NB4 (cell line): ENCODE results near the gene TPSB2.
"Not testable (repeated sequence)": the region's sequence is repeated elsewhere in the genome, so short reads cannot be mapped to it uniquely, and the experiment has no call there.

Experiments
- POLR2A ChIP-seq: IDR thresholded peaks from 2 replicates; pipeline ENCODE4 v1.6.1; 2011; ENCODE audit warnings: mild to moderate bottlenecking; ENCODE audit not compliant: insufficient read length; ENCODE audit errors: extremely low read depth
- TF ChIP-seq, protein P1 (sequence below): IDR thresholded peaks from one replicate; pipeline ENCODE4 v1.5.1; 2012; ENCODE audit warnings: low read depth, low read length

DNA sequence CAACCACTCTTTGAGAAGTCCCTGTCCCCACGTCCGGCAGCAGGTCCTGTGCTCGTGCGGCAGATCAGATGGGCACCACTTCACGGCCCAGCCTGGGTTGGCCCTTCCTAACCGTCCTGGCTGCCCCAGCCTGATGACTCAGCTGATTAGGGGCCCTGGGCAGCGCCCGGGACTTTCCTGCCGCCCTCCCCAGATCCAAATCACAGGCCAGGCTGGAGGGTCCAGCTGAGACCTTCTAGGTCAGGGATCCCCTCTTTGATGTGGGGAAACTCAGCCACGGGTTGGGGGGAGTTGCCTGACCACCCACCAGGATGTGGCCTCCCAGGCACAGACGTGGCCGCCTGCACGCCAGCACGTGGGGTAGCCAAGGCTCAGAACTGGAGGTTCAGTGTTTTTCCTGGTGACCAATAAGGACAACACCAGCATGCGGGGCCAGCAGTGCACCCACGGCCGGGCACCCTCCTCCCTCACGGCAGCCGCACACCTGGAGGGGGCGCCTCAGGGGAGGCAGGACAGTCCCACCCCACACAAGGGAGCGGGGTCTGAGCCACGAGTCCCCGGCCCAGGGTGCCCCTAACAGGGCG, 4.2 kb downstream of the TPSB2 start:
- TF ChIP-seq, protein P1, sequence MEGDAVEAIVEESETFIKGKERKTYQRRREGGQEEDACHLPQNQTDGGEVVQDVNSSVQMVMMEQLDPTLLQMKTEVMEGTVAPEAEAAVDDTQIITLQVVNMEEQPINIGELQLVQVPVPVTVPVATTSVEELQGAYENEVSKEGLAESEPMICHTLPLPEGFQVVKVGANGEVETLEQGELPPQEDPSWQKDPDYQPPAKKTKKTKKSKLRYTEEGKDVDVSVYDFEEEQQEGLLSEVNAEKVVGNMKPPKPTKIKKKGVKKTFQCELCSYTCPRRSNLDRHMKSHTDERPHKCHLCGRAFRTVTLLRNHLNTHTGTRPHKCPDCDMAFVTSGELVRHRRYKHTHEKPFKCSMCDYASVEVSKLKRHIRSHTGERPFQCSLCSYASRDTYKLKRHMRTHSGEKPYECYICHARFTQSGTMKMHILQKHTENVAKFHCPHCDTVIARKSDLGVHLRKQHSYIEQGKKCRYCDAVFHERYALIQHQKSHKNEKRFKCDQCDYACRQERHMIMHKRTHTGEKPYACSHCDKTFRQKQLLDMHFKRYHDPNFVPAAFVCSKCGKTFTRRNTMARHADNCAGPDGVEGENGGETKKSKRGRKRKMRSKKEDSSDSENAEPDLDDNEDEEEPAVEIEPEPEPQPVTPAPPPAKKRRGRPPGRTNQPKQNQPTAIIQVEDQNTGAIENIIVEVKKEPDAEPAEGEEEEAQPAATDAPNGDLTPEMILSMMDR = not testable (repeated sequence)
- not testable (repeated sequence) for TF ChIP-seq POLR2A
